ENCODE measurements around the gene GABRG3.
"Not testable (repeated sequence)": the region's sequence is repeated elsewhere in the genome, so short reads cannot be mapped to it uniquely, and the experiment has no call there.

The GABRG3 gene

DNA sequence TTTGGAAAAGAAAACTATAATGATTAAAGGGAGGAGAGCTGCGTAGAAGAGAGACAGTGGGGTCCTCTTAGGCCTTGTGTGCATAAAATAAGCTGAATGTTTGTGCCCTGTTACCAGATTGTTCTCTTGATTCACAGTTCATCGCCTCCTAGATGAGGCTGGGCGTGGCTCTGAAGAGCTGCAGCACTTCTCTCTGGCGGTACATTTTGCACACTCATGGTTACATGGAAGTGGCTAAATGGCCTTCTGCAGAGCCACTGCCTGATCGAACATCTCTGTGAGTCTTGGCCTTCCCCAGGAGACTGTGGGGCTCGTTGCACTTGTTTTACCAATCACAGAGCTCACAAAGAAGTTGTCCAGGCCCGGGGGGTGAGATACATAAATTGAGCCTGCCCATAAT lies 208.8 kb downstream of the GABRG3 start:
- no peak for DNase-seq (ENCODE audit: low read depth in 3 of 3)

DNA sequence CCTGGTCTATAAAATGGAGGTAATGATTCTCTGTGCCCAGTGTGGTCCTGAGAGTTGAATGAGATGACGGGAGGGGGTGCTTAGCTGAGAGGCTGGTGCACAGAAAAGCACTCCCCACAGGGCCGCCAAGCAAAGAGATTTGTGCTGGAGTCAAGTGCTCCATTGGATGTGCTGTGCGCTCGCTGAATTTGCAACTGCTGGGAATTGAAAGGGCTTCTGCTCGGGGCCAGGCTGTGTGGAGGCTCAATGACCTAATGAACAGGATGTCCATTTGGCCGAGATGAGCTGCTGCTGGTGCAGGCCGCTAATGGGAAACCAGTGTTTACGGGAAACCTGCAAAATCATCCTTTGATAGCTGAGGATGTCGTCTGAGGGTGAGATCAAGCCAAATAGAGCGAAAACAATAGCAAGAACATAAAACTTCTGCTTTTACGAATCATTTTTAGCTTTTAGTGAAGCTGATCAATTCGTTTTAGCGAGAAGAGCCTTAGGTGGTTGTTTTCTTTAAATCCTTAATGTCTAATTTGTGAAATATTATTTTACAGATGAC lies 211.7 kb downstream of the GABRG3 start:
- DNase-seq (ENCODE audit: low read depth in 3 of 3): no peak

DNA sequence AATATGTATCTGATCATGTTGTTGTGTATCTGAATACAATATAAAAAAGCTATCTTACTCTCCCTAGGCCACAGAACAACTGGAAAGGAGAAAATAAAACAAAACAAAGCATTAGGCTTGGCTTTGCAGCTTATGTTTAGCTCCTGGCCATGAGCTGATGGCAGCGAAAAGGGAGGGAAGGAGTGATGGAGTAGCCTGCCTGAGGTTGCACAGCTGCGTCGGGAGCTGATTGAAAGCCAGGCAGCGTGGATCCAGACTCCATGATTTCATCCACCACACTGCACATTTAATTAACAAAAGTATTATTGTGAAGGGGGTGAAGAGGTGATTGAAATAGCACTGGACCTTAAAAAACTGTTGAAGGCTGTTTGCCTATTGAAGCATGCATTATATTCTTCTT lies 212.2 kb downstream of the GABRG3 start:
- DNase-seq (ENCODE audit: low read depth in 3 of 3): no peak

DNA sequence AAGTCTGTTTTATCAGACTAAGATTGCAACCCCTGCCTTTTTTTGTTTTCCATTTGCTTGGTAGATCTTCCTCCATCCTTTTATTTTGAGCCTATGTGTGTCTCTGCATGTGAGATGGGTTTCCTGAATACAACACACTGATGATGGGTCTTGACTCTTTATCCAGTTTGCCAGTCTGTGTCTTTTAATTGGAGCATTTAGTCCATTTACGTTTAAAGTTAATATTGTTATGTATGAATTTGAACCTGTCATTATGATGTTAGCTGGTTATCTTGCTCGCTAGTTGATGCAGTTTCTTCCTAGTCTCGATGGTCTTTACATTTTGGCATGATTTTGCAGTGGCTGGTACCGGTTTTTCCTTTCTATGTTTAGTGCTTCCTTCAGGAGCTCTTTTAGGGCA lies 220.5 kb downstream of the GABRG3 start:
- not testable (repeated sequence) for DNase-seq (ENCODE audit: low read depth in 3 of 3)

DNA sequence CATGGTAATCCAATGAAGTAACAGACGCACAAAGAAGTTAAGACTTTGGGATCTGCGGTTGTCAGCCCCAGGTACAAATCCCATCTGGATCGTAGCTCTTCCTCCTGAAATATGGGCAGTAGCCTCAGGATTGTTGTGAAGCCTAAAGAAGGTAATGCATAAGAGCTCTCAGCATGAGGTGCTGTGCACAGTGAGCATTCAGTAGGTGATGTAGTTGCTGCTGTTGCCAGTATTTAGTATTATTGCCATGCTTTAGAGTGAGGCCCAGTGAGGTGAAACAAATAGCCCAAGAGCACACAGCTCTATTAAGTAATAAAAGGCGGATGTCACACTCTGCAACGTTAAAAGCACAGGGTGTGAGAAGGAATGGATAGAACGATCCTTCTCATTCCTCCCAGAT lies 225.7 kb downstream of the GABRG3 start:
- no peak for DNase-seq (ENCODE audit: low read depth in 3 of 3)

DNA sequence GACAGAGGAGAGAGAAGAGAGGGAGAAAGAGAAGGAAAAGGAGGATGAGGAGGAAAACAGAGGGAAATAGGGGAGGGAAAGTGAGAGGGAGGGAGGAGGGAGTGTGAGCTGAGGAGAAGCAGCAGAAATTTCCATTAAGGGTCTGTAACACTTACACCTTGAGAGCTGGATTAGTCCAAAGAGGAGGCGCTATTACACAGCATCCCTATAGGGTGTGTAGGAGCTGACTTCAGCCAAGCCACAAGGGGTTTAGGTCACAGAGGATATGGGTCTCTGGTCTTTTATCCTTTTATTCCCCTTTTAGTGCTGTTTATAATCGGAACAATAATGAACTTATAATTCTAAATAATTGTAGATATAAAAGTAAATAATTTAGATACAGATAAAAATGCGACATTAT lies 230.4 kb downstream of the GABRG3 start:
- no peak for DNase-seq (ENCODE audit: low read depth in 3 of 3)

DNA sequence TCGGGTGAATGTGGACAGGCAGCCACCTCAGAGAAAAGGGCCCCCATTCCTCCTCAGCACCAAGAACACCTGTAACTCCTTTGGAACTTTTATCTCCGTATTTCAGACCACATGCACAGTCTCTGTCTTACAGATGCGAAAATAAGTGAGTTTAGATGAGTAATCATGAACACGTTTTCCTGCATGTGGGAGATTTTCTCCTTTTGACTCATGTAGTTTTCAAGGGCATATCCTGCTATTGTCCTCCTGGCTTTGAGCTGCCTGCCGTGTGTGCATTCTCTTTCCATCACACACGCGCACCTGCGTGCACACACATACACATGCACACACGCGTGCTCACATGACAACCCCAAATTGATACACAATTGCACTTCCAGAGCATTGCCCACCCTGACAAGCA lies 239.2 kb downstream of the GABRG3 start:
- no peak for DNase-seq (ENCODE audit: low read depth in 3 of 3)

DNA sequence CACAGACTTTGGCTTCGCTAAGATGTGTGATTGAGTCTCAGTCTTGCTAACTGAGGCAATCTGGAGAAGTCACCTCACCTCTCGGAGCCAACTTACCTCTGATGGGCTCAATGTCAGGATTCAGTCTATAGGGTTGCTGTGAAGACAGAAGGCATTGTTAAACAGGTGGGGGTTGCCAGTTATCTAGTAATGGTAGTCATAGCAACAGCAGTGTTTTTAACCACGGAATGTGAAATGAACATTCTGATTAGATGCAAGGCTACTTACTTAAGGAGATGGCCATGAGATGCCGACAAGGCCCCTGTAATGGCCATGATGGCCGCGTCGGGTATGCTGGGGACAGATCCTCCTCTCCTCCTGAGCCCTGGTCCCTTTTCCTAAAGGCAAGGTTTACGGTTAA lies 243.1 kb downstream of the GABRG3 start:
- DNase-seq (ENCODE audit: low read depth in 3 of 3): no peak

DNA sequence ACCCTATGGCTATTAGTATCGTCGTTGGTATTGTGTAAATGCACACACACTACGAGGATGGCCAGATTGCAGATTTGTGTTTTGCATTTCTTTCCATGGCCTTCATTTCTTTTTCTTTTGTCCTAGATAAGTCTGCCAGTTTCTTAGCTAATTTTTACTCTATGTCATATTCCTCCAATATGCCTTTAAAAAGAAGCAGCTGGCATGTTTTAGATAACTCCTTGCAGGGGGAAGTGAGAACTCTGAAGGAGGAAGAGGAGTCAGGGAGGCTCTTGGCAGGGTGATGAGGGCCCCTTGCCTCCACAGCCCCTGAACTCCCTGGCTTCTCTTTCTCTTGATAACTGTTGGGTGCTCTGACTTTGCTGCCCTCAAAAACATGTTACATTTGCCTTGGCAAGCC lies 244.0 kb downstream of the GABRG3 start:
- DNase-seq (ENCODE audit: low read depth in 3 of 3): no peak

DNA sequence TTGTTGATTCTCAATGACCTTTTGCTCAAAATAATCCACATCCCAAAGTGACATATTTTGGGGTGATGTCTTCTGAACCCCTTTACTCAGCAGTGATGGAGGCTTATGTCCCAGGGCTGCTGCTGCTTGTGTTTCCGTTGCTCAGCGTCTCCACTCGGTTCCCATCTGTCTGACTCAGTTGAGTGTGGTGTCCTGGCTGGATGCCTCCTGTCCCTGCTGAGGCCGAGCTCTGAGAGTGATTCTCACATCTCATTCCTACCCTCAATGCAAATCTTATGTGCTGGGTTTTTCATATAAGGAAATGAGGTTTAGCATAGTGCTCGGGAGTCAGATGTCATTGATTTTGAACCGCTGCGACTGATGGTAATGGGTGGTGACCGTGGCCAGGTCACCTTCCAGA lies 247.4 kb downstream of the GABRG3 start:
- no peak for DNase-seq (ENCODE audit: low read depth in 3 of 3)

DNA sequence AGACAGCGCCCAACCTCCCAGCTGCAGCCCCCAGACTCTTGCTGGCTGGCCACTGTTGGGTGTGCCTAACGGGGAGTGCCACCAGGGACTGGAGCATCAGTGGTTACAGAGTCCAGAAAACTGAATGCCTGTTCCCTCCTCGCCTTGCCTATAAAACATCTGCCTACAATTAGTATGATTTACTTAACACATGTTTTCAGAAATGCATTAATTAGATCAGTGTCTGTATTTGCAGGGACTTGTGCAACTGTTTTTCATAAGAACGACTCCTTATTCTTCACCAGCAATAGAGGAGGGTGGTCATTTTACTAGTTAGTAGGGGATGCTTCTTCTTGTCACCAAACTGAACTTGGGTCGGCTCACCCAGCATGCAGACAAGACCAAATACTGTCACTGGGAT lies 248.7 kb downstream of the GABRG3 start:
- DNase-seq (ENCODE audit: low read depth in 3 of 3): no peak

DNA sequence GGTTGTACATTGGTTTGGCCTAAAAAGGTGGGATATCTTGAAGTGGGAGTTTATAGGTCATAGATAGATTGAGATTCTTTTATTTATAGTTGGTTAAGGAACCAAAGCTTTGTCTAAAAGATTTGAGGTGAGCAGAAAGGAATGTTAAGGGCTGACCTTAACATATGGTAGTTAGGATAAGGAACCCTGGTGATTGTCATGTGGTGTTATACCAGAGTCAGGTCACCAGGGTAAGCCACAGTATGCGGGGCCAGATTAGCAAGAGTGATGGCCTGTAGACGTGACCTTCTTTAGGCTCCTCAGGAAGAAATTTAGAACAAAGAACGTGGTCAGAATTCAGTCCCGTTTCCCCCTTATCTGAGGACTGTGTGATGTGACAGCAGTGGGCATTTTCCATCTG lies 249.2 kb downstream of the GABRG3 start:
- no peak for DNase-seq (ENCODE audit: low read depth in 3 of 3)

DNA sequence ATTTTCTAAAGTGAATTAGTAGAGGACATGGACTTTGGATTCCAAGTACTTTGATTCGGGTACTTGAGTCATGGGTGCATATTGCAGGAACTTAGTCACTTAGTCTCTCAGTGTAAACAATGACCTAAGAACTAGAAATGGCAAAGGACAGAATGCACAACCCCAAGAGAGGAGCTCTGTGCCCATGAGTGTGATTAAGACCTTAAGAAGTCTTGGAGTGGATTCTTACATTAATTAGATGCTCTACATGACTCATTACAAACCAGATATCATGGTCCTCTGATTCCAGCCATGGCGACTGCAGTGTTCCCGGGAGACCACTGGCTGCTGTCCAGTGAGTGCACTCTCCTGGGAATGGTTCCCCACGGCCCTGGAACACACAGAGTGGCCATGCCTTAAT lies 251.5 kb downstream of the GABRG3 start:
- DNase-seq (ENCODE audit: low read depth in 3 of 3): no peak

DNA sequence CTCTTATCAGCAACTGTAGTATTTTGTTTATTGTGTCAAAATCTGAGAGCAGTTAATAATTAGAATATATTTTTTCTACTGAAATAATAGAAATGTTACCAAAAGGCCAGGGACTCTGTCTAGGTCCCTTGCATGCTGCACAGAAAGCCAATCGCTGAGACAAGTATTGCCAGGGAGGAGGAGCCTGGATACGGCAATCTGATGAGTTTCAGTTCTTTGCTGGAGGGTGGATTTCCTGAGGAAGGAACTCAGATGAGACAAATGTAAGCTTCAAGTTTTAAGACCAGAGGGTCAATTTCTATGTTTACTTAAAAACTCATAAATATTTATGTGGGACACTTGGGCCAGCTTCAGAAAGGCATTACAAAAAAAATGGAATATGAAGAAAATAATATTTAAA lies 252.2 kb downstream of the GABRG3 start:
- DNase-seq (ENCODE audit: low read depth in 3 of 3): no peak

DNA sequence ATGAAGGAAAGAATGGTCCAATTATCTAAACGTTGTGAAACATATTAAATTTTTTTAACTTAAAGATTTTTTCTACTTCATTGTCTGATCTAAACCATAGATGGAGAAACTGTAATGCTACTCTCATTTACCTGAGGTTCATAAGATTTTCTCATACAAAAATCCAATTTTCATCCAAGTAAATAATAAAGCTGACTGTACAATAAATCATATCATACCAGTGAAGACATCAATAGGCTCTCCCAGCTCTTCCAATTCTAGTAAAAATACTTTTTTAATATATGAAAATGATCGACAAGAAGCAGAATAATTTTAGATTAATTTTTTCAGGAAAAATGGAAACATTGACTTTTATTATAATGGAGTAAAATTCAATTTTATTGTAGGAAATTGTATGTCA lies 260.8 kb downstream of the GABRG3 start:
- no peak for DNase-seq (ENCODE audit: low read depth in 3 of 3)

DNA sequence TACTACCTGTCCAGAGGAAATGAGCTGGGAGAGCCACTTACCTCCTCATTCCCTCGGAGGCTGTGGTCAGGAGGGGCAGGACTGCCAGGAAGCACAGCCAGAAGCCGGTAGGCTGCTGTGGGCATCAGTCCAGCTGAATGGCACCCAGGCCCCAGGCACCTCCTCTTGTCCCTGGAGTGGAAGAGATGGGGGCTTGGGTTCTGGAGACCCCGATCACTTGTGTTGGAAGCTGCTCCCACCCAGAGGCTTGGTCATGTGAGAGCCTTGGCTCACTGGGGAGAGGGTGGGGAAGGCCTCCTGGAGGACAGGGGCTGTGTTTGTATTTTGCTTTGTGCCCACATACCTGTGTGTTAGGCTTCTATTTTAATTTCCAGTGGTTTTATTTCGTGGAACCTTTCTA lies 261.9 kb downstream of the GABRG3 start:
- DNase-seq (ENCODE audit: low read depth in 3 of 3): no peak

DNA sequence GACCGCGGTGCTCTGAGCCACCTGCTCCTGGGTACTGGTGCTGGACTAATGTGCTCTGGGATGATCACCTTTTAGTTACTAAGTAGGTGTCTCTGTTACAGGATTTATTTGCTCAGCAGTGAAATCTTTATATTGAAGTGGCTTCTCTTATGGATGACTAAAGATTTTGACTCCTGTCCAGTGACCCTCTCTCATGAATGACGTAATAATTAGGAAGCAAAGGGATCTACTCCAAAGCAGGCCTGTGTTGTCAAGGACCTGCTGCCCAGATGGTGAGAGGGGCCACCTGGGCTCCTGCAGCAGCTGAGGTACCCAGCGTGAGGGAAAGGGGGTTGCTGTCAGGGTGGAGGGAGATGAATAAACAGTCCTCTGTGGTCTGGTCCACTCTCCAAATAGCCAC lies 263.6 kb downstream of the GABRG3 start:
- no peak for DNase-seq (ENCODE audit: low read depth in 3 of 3)

DNA sequence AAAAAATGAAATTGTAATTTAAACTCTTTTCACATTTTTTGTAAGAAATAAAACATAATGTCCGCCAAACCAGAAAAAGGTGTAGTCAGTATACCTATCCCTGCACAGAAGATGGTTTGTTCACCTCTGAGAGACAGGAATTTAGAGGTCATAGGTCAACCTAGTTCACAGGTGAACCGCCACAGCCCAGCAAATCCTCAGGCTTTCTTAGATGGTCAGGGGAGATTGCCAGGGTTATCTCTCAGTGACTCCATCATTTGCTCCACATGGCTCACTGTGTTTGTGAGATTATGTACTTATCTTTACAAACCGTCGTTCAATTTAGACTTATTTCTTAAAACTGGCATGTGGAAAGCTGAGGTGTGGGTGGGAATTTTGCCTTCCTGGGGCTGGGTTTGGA lies 264.2 kb downstream of the GABRG3 start:
- DNase-seq (ENCODE audit: low read depth in 3 of 3): no peak

DNA sequence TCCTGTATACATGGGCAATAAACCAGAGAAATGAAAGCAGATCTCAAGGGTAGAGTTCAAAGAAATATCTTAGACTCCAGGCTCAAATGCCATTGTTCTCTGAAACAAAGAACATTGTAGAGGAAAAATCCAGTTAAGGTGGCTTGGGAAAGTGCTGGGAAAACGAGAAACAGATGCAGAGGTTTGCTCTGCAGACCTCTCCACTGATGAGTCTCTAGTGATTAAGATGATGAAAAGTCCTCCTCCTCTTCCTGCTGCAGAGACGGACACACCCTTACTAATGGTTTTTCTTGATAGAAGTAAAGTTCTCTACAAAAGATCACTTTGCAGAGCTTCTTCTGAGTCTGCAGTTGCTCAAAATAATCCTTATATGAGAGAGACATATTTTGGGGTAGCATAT lies 264.7 kb downstream of the GABRG3 start:
- DNase-seq (ENCODE audit: low read depth in 3 of 3): no peak

DNA sequence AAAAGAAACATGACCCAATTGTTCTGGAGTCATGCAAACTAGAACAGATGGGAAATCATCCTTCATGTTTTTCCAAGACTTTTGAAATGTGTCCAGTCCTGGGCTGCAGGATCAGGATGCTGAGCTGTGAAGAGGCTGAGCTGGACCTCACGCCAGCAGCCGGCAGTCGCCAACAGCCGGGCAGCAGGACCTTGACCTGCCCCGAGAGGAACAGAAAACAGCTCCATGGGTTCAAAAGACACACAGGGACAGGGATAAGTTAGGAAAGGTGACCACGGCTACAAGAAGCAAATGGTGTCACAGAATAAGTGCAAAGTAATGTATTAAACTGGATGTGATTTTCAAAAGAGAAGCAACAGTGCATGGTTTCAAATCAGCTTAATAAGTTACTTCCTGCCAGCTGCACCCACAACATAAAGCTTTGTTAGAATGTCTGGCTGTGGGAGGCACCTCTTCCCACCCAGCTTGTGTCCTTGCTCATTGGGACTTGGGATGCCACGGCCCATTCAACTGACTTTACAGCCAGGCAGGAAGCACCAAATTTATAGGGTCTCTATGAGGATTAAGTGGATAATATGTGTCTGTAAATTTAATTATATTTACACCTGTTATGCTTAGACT lies 266.4 kb downstream of the GABRG3 start:
- no peak for DNase-seq (ENCODE audit: low read depth in 3 of 3)

DNA sequence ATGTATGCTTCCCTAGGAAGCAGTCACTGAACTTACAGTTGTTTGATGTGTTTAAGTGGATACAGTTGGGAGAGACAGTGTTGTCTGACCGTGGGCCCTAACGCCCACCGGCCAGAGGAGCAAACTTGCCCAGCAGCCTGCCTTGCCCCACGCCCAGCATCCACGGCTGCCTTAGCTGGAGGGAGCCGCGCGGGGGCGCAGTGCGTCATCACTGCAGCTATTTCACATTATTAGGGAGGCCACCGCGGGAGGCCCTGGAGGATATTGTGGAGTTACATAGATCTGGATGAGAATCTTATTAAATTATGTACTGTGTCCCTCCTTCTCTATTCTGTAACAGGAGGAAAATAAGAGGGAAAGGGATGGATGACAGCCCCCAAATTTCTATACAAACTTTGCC lies 267.2 kb downstream of the GABRG3 start:
- no peak for DNase-seq (ENCODE audit: low read depth in 3 of 3)

DNA sequence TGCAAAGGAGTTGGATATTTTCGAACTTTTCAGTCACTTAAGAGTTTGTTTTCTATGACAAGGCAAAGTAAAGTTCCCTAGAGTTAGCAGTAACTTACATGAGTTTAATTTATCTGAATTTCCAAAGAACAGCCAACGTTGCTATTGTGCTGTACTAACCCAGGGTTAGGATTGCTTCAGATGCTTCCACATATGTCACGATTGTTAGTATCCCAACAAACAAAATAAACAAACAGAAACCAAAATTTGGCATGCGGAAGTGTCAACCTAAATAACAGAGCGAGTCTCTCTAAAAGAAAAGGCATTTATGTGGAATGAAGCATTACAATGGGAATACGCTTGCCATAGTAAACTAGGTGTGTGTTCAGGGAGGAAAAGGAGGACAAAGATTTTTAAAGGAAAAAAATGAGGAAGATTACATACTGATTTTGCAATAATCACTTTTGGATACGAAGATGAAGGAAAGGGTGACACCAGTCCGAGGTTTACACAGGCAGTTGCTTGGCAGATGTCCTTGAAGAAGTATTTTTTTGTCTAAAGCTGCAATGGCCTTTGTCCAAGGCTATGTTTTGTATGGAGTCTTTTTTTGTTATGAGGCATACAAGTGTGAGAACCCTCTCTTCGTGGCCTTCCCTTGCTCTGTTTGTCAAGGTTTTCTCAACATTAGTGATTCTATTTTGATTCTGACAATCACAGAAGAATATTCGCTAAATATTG lies 267.9 kb downstream of the GABRG3 start:
- DNase-seq (ENCODE audit: low read depth in 3 of 3): no peak

DNA sequence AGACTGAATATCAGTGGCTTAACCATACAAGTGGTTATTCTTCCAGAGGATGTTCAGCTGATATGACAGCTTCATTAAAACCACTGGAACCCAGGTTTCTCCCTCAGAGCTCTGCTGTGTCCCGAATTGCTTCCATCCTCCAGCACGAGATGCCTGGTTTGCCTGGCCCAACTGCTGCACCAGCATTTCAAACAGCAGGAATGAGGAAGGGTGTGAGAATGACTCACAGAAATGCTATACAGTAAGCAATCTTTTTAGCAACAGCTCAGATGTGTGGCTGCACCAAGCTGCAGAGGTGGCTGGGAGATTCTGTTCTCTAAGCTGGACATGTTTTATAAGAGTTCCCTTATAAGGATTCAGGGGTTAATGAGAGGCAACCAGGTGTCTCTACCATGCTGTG lies 271.0 kb downstream of the GABRG3 start:
- no peak for DNase-seq (ENCODE audit: low read depth in 3 of 3)

DNA sequence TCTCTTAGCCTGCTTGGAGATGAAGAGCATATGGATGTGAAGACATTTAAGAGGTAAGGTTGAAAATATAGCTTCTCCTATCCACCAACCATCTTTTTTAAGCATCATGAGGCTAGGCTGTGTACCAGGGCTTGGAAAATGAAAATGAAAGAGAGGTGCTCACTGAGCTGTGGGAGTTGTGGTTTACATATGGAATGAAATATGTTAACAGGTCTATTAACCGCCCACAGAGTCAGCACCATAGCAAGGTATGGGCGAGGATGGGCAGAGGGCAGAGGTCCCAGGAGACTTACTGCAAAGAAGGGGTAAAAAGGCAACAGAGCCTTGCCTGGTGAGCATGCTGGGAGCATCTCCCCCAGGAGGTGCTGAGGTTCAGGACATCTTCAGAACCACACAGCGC lies 273.1 kb downstream of the GABRG3 start:
- no peak for DNase-seq (ENCODE audit: low read depth in 3 of 3)

Data from stimulated activated CD4-positive, alpha-beta T cell treated with anti-CD3 and anti-CD28 coated beads, TNF-alpha, amount 100 ng/mL, for 48 hours (primary cell).